OCI-LY3 (cell line): Measurements from ENCODE around the gene RAB9B.

ENCODE experiments used
- H2AFZ ChIP-seq: fragments of 200-600, 300-600 bp; shearing (Covaris generic); 2 replicates; pipeline ENCODE4 v1.6.0; 2014; ENCODE audit warnings: antibody characterized with exemption, low read depth, low read length
- H3K27ac ChIP-seq: fragments of 200-600, 300-600 bp; sonication (generic); 2 replicates; pipeline ENCODE4 v1.5.1; 2014; ENCODE audit warnings: mild to moderate bottlenecking, low read length, moderate library complexity, mixed read lengths
- H3K27me3 ChIP-seq: fragments of 200-600, 300-600 bp; sonication (generic); 2 replicates; pipeline ENCODE4 v1.6.1; 2014; ENCODE audit warnings: low read depth, low read length, mixed read lengths
- H3K36me3 ChIP-seq: fragments of 200-600, 300-600 bp; sonication (generic); replicated peaks from 2 replicates; pipeline ENCODE3; 2014; ENCODE audit warnings: low read depth, low read length, mixed read lengths
- H3K4me1 ChIP-seq: fragments of 300-600, 200-600 bp; sonication (generic); 2 replicates; pipeline ENCODE4 v1.6.1; 2014; ENCODE audit warnings: low read length, mixed read lengths
- H3K4me2 ChIP-seq: fragments of 200-600, 300-600 bp; sonication (generic); 2 replicates; pipeline ENCODE4 v1.6.1; 2014; ENCODE audit warnings: low read length, mixed read lengths
- H3K4me3 ChIP-seq: fragments of 300-600, 200-600 bp; sonication (generic); 2 replicates; pipeline ENCODE4 v1.5.1; 2014; ENCODE audit warnings: antibody characterized with exemption, mild to moderate bottlenecking, low read length, moderate library complexity
- H3K79me2 ChIP-seq: fragments of 300-600, 200-600 bp; shearing (Covaris generic); 2 replicates; pipeline ENCODE4 v1.6.1; 2014; ENCODE audit warnings: mild to moderate bottlenecking, low read length, mixed read lengths
- H3K9ac ChIP-seq: fragments of 300-600, 200-600 bp; shearing (Covaris generic); 2 replicates; pipeline ENCODE4 v1.6.0; 2014; ENCODE audit warnings: mild to moderate bottlenecking, low read length, moderate library complexity
- H3K9me3 ChIP-seq: fragments of 200-600, 300-600 bp; shearing (Covaris generic); 2 replicates; pipeline ENCODE4 v1.6.1; 2014; ENCODE audit warnings: low read length, mixed read lengths; ENCODE audit not compliant: insufficient read depth
- H4K20me1 ChIP-seq: fragments of 200-600, 300-600 bp; sonication (generic); 2 replicates; pipeline ENCODE4 v1.6.1; 2016; ENCODE audit warnings: low read length, mixed read lengths; ENCODE audit not compliant: insufficient read depth
- EZH2phosphoT487 ChIP-seq: fragments of 200-600 bp; shearing (Covaris generic); IDR thresholded peaks from 2 replicates; pipeline ENCODE4 v1.6.1; 2018; ENCODE audit warnings: antibody characterized with exemption, mixed run types, low read depth
- TF ChIP-seq, protein P1 (sequence below): fragments of 200-600, 300-600 bp; sonication (generic); IDR thresholded peaks from 2 replicates; pipeline ENCODE4 v1.5.1; 2014; ENCODE audit warnings: antibody characterized with exemption, low read length, low read depth

RAB9B gene

GRCh38 chrX:103831342-103831802 lies 685 bp downstream of the RAB9B start:
- peak overlapping the region; percentile 94 for H2AFZ ChIP-seq
- H3K79me2 ChIP-seq = no peaks in the 10 kb centered on the region
- H3K36me3 ChIP-seq = no peaks in the 10 kb centered on the region
- H3K9ac ChIP-seq = peak overlapping the region; percentile 71
- peaks cover 8% of the 10 kb centered on the region; the same call in 1 of the 2 replicates for H3K4me1 ChIP-seq
- no peaks in the 10 kb centered on the region for H4K20me1 ChIP-seq
- peak overlapping the region; percentile 89 for H3K4me3 ChIP-seq
- H3K27me3 ChIP-seq = no peaks in the 10 kb centered on the region
- no peak overlapping the region for H3K27ac ChIP-seq
- peak overlapping the region; percentile 94 for H3K4me2 ChIP-seq
- TF ChIP-seq, protein P1, sequence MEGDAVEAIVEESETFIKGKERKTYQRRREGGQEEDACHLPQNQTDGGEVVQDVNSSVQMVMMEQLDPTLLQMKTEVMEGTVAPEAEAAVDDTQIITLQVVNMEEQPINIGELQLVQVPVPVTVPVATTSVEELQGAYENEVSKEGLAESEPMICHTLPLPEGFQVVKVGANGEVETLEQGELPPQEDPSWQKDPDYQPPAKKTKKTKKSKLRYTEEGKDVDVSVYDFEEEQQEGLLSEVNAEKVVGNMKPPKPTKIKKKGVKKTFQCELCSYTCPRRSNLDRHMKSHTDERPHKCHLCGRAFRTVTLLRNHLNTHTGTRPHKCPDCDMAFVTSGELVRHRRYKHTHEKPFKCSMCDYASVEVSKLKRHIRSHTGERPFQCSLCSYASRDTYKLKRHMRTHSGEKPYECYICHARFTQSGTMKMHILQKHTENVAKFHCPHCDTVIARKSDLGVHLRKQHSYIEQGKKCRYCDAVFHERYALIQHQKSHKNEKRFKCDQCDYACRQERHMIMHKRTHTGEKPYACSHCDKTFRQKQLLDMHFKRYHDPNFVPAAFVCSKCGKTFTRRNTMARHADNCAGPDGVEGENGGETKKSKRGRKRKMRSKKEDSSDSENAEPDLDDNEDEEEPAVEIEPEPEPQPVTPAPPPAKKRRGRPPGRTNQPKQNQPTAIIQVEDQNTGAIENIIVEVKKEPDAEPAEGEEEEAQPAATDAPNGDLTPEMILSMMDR = no peak
- no peak for TF ChIP-seq EZH2phosphoT487
- no peaks in the 10 kb centered on the region for H3K9me3 ChIP-seq

DNA sequence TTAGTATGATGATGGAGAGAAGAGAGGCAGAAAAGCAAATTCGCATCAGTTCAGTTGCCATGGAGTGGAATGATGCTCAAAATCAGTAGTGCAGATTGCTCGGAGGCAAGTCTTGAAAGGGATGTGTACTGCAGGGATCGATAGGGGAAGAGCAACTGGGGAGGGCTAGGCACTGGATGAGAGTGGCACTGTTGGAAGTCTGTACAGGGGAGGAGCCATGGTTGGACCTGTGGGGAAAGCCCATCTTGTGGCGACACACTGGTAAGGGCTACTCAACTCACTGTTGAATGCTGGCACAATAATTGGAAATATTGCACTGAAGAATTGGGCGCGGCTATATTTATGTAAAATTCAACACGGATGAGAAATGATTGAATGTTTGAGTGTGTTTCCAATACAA lies 1.2 kb downstream of the RAB9B start:
- no peaks in the 10 kb centered on the region for H3K9me3 ChIP-seq
- H2AFZ ChIP-seq = no peak overlapping the region
- peaks cover 8% of the 10 kb centered on the region; the same call in 1 of the 2 replicates for H3K4me1 ChIP-seq
- no peak overlapping the region for H3K4me3 ChIP-seq
- peak overlapping the region; percentile 94; the same call in 1 of the 2 replicates for H3K4me2 ChIP-seq
- no peaks in the 10 kb centered on the region for H4K20me1 ChIP-seq
- no peak for TF ChIP-seq EZH2phosphoT487
- TF ChIP-seq, protein P1 = no peak
- no peaks in the 10 kb centered on the region for H3K79me2 ChIP-seq
- H3K36me3 ChIP-seq = no peaks in the 10 kb centered on the region
- H3K27ac ChIP-seq = no peak overlapping the region
- H3K9ac ChIP-seq = no peak overlapping the region
- H3K27me3 ChIP-seq = no peaks in the 10 kb centered on the region

DNA sequence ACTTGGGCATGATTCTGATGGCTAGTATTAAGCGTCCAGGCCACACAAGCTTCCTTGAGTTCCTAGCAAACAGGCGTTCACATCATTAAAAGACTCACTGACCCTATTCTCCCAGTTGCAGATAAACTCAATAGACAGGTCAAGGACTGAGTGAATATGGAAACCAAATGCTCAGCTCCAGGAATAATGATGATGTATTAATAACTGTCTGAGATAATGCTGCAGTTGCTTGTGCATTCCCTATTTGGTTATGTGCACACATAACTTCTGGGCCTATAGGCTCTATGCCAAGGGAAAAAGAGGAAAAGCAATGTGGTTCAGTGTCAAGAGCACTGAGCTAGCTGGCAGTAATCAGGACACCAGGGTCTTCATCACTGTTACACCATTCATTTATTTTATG lies 3.5 kb downstream of the RAB9B start:
- TF ChIP-seq, protein P1 = no peak
- TF ChIP-seq EZH2phosphoT487 = no peak
- no peak overlapping the region for H3K4me3 ChIP-seq
- H4K20me1 ChIP-seq = no peaks in the 10 kb centered on the region
- no peak overlapping the region for H2AFZ ChIP-seq
- no peaks in the 10 kb centered on the region for H3K79me2 ChIP-seq
- H3K36me3 ChIP-seq = no peaks in the 10 kb centered on the region
- H3K4me2 ChIP-seq = no peak overlapping the region
- H3K27me3 ChIP-seq = no peaks in the 10 kb centered on the region
- peaks cover 8% of the 10 kb centered on the region; the same call in 1 of the 2 replicates for H3K4me1 ChIP-seq
- no peaks in the 10 kb centered on the region for H3K9me3 ChIP-seq
- H3K9ac ChIP-seq = no peak overlapping the region
- no peak overlapping the region for H3K27ac ChIP-seq

GRCh38 chrX:103825881-103826280 lies 6.2 kb downstream of the RAB9B start:
- Histone ChIP-seq H3K4me1 (no peaks in the 10 kb centered on the region), H4K20me1 (no peaks in the 10 kb centered on the region), H3K9me3 (no peaks in the 10 kb centered on the region), H3K79me2 (no peaks in the 10 kb centered on the region), H3K27ac (no peak overlapping the region), H3K36me3 (no peaks in the 10 kb centered on the region), H3K9ac (no peak overlapping the region), H3K4me2 (no peak overlapping the region), H3K27me3 (no peaks in the 10 kb centered on the region), H3K4me3 (no peak overlapping the region), H2AFZ (no peak overlapping the region)
- TF ChIP-seq, protein P1 = no peak
